Esophagus (tissue), 2 donors: ENCODE measurements around the gene RSPH10B. TPM values are rescaled to one million over a fixed set of nuclear protein-coding genes. Genes with fewer than 3 reads are reported as not detected.
"Not testable (repeated sequence)": the region's sequence is repeated elsewhere in the genome, so short reads cannot be mapped to it uniquely, and the experiment has no call there.

ENCODE experiments used
- H3K27ac ChIP-seq, 2 donors: one replicate each; pipeline ENCODE4 v1.5.1; 2013; ENCODE audit warnings: low read depth in 2 of 2, mild to moderate bottlenecking in 2 of 2, inconsistent platforms in 1 of 2, low read length in 1 of 2, moderate library complexity in 1 of 2
- H3K27me3 ChIP-seq, 2 donors: one replicate each; pipeline ENCODE4 v1.6.1; 2013; ENCODE audit warnings: low read length in 2 of 2, control low read depth in 1 of 2, mild to moderate bottlenecking in 1 of 2; ENCODE audit not compliant: insufficient read depth in 2 of 2, control insufficient read depth in 1 of 2
- H3K36me3 ChIP-seq, 2 donors: one replicate each; pipeline ENCODE4 v1.6.1; 2013; ENCODE audit warnings: low read length in 1 of 2; ENCODE audit not compliant: control insufficient read depth in 2 of 2, insufficient read depth in 2 of 2
- H3K4me1 ChIP-seq, 2 donors: one replicate each; pipeline ENCODE4 v1.6.1; 2013; ENCODE audit warnings: low read length in 1 of 2; ENCODE audit not compliant: control insufficient read depth in 2 of 2, insufficient read depth in 2 of 2
- H3K4me3 ChIP-seq, 2 donors: one replicate each; pipeline ENCODE4 v1.5.1; 2013; ENCODE audit warnings: low read length in 2 of 2, mild to moderate bottlenecking in 2 of 2, low read depth in 1 of 2, moderate library complexity in 1 of 2
- H3K9me3 ChIP-seq, 2 donors: one replicate each; pipeline ENCODE4 v1.6.1; 2013; ENCODE audit warnings: mild to moderate bottlenecking in 2 of 2, low read depth in 1 of 2, low read length in 1 of 2, moderate library complexity in 1 of 2; ENCODE audit not compliant: control insufficient read depth in 2 of 2, insufficient read depth in 1 of 2
- WGBS, 2 donors: extraction: QIAGEN DNeasy Blood & Tissue Kit; methylation state at CpG; one replicate each; pipeline ENCODE4 v1.1.7; 2013; 5-methylcytosine and 5-hydroxymethylcytosine counted together
- polyA plus RNA-seq, 2 donors: library from polyadenylated mRNA; stranded (reverse); fragments of 200-250 nt; gene quantifications; one replicate each; pipeline ENCODE4 v1.2.3, GENCODE V29; 2013
- donor health status: healthy with polysubstance abuse.
- donor health status: Bipolar disorder and iron deficiency.

The RSPH10B gene
- polyA plus RNA-seq, result under 1 TPM; 0.04 to 0.08 TPM

DNA sequence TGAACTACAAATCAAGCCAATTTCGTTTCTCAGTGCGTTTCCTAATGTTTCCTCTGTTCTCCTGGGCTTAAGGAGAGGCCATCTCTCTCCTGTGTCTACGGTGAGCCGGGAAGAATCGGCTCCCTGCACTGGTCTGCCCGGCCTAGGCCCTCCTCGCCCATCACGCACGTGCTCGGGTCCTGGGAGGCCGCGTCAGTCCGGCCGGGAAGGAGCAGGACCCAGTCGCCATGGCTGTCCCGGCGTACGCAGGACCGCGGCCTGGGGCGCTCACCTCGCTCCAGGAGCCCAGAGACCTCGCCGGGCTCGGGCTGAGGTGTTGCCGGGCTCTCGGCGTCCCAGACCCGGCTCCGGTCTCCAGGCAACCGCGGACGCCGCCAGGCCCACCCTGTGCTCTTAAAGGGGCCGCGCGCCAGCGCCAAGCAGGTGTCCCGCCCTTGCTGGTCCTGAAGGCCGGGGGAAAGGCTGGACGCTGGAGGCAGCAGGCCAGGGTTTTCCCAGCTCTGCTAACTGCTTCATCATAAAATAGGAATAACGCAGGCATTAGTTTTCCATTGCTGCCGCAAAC, at the start of gene RSPH10B:
Gene RSPH10B, minus strand, starts transcription at position 343 of the 565 bp plus-strand sequence. CDS start 3,573 bp downstream, outside the sequence.
- H3K4me1 ChIP-seq, H3K4me3 ChIP-seq, H3K9me3 ChIP-seq, H3K27ac ChIP-seq, H3K36me3 ChIP-seq, H3K27me3 ChIP-seq: not testable (repeated sequence)
- 13 to 16% methylated on average over 15 to 26 of the region's 43 CpGs for WGBS, 2 donors

DNA sequence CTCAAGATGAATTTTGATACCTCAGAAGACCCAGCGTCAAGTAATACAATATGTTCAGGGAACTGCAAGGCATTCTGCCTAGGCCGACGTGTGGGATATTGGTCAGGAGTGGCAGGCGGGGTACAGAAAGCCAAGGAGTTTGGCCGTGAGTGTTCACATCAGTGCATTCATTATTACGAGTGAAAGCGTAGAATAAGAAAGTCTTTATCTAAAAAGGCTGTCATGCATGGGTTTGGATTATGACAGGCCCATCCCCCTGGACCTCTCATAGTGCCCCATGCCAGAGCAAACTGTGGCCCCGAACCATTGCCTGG, 46.1 kb upstream of the RSPH10B start:
- H3K36me3 ChIP-seq, result peaks cover 4 to 7% of the 10 kb centered on the region in 2 donors
- H3K4me1 ChIP-seq, result peaks cover 0 to 8% of the 10 kb centered on the region in 2 donors
- no peak overlapping the region for H3K4me3 ChIP-seq
- 72 to 80% methylated on average over 8 of the region's 8 CpGs for WGBS, 2 donors
- peak overlapping the region in 1 of 2 donors; percentile 60 for H3K27ac ChIP-seq
- no peaks in the 10 kb centered on the region for H3K9me3 ChIP-seq
- no peaks in the 10 kb centered on the region for H3K27me3 ChIP-seq

DNA sequence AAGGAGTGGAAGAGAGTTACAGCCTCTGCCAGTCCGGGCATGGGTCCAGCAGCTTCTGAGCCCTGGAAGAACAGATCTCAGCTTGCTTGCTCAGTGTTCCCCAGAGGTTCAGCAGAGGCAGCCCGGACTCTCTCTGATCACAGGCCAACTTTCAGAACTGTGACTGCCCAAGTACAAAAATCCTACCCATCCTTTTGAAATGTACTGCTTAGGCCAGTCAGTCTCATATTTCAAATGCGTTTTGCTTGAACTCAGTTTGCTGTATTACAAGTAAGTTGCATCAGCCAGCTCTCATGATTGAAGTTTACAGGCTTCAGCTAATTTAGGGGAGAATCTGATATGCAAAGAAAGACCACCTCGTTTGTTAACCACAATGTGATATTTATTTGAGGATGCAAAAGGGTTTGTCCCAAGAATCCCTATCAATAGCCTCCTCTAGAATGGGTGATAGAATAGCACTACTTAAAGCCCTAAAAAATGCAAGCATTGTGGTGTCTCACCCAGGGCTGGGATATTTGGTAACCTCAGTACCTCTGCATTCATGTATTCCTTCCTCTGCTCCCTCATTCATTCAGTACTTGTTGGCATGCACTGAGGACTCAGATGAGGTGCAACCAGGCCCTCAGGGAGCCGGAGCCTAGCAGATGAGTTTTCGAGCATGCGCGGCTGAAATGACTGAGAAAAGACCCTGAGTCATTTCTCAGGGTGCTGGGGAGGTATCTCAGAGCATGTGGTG, 45.6 kb upstream of the RSPH10B start:
- WGBS, 2 donors, result 40 to 58% methylated on average over 8 of the region's 8 CpGs
- no peaks in the 10 kb centered on the region for H3K27me3 ChIP-seq
- H3K36me3 ChIP-seq, result peaks cover 0 to 7% of the 10 kb centered on the region in 2 donors
- H3K27ac ChIP-seq, result peak overlapping the region; percentile 38 to 86
- peaks cover 0 to 8% of the 10 kb centered on the region in 2 donors for H3K4me1 ChIP-seq
- no peaks in the 10 kb centered on the region for H3K9me3 ChIP-seq
- H3K4me3 ChIP-seq, result peak overlapping the region in 1 of 2 donors; percentile 28

DNA sequence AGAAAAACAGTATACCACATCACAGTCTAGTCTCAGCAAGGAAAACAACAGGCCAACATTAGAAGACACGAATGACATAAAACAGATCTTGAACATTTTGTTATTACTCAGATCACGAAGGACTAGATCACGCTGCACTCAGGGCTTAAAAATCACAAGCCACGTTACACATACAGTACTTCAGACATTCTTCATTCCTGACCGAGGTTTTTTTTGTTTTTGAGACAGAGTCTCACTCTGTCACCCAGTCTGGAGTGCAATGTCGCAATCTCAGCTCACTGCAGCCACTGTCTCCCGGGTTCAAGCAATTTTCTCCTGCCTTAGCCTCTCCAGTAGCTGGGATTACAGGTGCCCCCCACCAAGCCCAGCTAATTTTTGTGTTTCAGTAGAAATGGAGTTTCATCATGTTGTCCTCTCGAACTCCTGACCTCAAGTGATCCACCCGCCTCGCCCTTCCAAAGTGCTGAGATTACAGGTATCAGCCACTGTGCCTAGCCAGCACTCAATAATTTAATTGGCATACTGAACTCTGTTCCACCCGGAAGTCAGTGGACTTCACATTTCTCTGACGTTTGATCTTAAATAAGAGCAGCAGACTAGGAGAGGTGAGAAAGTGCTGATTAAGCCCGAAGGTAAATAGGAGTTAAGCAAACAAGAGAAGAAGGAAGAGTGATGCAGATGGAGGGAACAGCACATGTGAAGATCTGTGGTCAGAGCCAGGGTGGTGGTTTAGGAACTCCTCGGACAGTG, 42.0 kb upstream of the RSPH10B start:
- Histone ChIP-seq H3K36me3 (peaks cover 0 to 1% of the 10 kb centered on the region in 2 donors), H3K27ac (peak overlapping the region; percentile 74 to 82), H3K4me1 (peaks cover 0 to 6% of the 10 kb centered on the region in 2 donors), H3K27me3 (no peaks in the 10 kb centered on the region), H3K9me3 (no peaks in the 10 kb centered on the region), H3K4me3 (no peak overlapping the region)
- 61 to 64% methylated on average over 14 of the region's 14 CpGs for WGBS, 2 donors

DNA sequence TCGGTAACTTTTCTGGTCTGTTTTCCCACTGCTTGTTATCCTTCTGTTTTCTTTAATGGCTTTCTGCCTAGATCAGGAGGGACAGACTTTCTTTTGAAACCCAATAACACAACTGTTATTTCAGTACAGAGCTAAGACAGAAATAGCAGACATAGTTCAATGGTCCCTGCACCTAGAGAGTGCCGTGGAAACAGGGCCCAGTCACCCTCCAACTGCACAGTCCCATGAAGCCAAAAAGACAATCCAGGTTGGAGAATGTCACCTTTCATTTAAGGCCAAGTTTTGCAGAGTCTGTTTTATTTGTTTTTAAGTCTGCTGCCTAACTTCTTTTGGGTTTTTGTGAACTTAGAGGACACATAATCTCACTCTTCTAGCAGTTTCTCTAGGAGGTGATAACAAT, 41.1 kb upstream of the RSPH10B start:
- no peak overlapping the region for H3K27ac ChIP-seq
- WGBS, 2 donors, result 67 to 68% methylated on average over 2 of the region's 2 CpGs
- no peak overlapping the region for H3K4me3 ChIP-seq
- H3K36me3 ChIP-seq, result no peaks in the 10 kb centered on the region
- peaks cover 0 to 4% of the 10 kb centered on the region in 2 donors for H3K4me1 ChIP-seq
- H3K27me3 ChIP-seq, result no peaks in the 10 kb centered on the region
- H3K9me3 ChIP-seq, result no peaks in the 10 kb centered on the region

GRCh38 chr7:6010370-6010769, 39.9 kb upstream of the RSPH10B start:
- H3K27me3 ChIP-seq, H3K4me1 ChIP-seq, H3K9me3 ChIP-seq, H3K4me3 ChIP-seq, H3K36me3 ChIP-seq: not testable (repeated sequence)
- WGBS, 2 donors, result 79 to 92% methylated on average over 8 of the region's 8 CpGs
- peak overlapping the region in 1 of 2 donors; percentile 22 for H3K27ac ChIP-seq

- H3K27me3 ChIP-seq, result no peaks in the 10 kb centered on the region
- 0 to 1% methylated on average over 82 to 84 of the region's 84 CpGs for WGBS, 2 donors
- no peaks in the 10 kb centered on the region for H3K9me3 ChIP-seq
- no peaks in the 10 kb centered on the region for H3K4me1 ChIP-seq
- H3K27ac ChIP-seq, result peak within 1 kb of the TSS; percentile 96 to 97
- peak within 1 kb of the TSS; percentile 72 to 84 for H3K4me3 ChIP-seq
- H3K36me3 ChIP-seq, result no peaks in the 10 kb centered on the region
Measured at GRCh38 chr7:6008668-6009611, 38.5 kb upstream of the RSPH10B start, which contains the start of the genes AIMP2 and PMS2. TSS of gene AIMP2 (plus strand) at chr7:6009272. CDS start at chr7:6009364, 92 bp downstream. TSS of gene PMS2 (minus strand) at chr7:6009049. CDS start at chr7:6009019, 30 bp downstream.

GRCh38 chr7:6007835-6008590, 37.5 kb upstream of the RSPH10B start:
- not testable (repeated sequence) for H3K9me3 ChIP-seq, H3K27me3 ChIP-seq, H3K4me1 ChIP-seq, H3K36me3 ChIP-seq
- Histone ChIP-seq H3K4me3 (peak overlapping the region; percentile 37 to 72), H3K27ac (peak overlapping the region; percentile 52 to 91)
- WGBS, 2 donors, result 35 to 42% methylated on average over 27 of the region's 27 CpGs
